GM12801 (cell line): ENCODE results near the gene ZNF174.

Experiments
- CTCF ChIP-seq: IDR thresholded peaks from one replicate; pipeline ENCODE4 v1.5.1; 2011; ENCODE audit warnings: control low read depth; ENCODE audit not compliant: insufficient read length; ENCODE audit errors: extremely low read depth

ZNF174 gene

GRCh38 chr16:3400779-3401688 lies at the start of gene ZNF174, which contains the start of gene ZSCAN32:
Gene ZNF174, plus strand, starts transcription at chr16:3401215. Its CDS starts 790 bp downstream, at chr16:3402005.
Gene ZSCAN32, minus strand, starts transcription at chr16:3401004. Its CDS starts 3,447 bp downstream, at chr16:3397557.
- TF ChIP-seq CTCF: no peak

GRCh38 chr16:3355589-3355988 lies 45.4 kb upstream of the ZNF174 start, which contains the start of gene OR2C1:
Gene OR2C1, plus strand, starts transcription at chr16:3355889. Its CDS starts 52 bp downstream, at chr16:3355941.
- no peak for TF ChIP-seq CTCF

- no peak for TF ChIP-seq CTCF
Observed at GRCh38 chr16:3356118-3356517, 44.9 kb upstream of the ZNF174 start.

GRCh38 chr16:3358871-3359270 lies 42.1 kb upstream of the ZNF174 start:
- no peak for TF ChIP-seq CTCF

- TF ChIP-seq CTCF: no peak
Observed at GRCh38 chr16:3362931-3363330, 38.1 kb upstream of the ZNF174 start.

- TF ChIP-seq CTCF: no peak
Observed at GRCh38 chr16:3363793-3364192, 37.2 kb upstream of the ZNF174 start.

- TF ChIP-seq CTCF: no peak
Observed at GRCh38 chr16:3364774-3365427, 36.1 kb upstream of the ZNF174 start.
